Measurements from ENCODE around the gene P2RX2.

Gene P2RX2

GRCh38 chr12:132662901-132663755 lies 44.6 kb downstream of the P2RX2 start:
- DNase-seq: no peak

GRCh38 chr12:132664206-132665148 lies 45.9 kb downstream of the P2RX2 start:
- no peak for DNase-seq

GRCh38 chr12:132665149-132665491 lies 46.5 kb downstream of the P2RX2 start:
- DNase-seq: no peak

GRCh38 chr12:132665794-132666193 lies 47.2 kb downstream of the P2RX2 start:
- DNase-seq: no peak

- no peak for DNase-seq
These were observed 49.9 kb downstream of the P2RX2 start for GRCh38 chr12:132668191-132669088.

- no peak for DNase-seq
These were observed 50.7 kb downstream of the P2RX2 start for GRCh38 chr12:132669166-132669879.

All from NCI-H82 (cell line).